Esophagus squamous epithelium (tissue), 4 donors: ENCODE results near the gene STARD13.

Experiments used
- POLR2A ChIP-seq, 4 donors: fragments of 450-650 bp; IDR thresholded peaks; one replicate each; pipeline ENCODE4 v1.6.1; 2017; ENCODE audit warnings: antibody characterized with exemption in 4 of 4, mild to moderate bottlenecking in 4 of 4, moderate library complexity in 3 of 4
- TF ChIP-seq, protein P1 (sequence below), 6 experiments: fragments of 450-650 bp in 4 of 6; fragments of 200-600 bp in 2 of 6; sonication (generic) in 2 of 6; IDR thresholded peaks; one replicate each; pipeline ENCODE4 v1.5.1; 2016 to 2019; ENCODE audit warnings: antibody characterized with exemption in 6 of 6, mild to moderate bottlenecking in 4 of 6, moderate library complexity in 4 of 6

- TF ChIP-seq, protein P1, sequence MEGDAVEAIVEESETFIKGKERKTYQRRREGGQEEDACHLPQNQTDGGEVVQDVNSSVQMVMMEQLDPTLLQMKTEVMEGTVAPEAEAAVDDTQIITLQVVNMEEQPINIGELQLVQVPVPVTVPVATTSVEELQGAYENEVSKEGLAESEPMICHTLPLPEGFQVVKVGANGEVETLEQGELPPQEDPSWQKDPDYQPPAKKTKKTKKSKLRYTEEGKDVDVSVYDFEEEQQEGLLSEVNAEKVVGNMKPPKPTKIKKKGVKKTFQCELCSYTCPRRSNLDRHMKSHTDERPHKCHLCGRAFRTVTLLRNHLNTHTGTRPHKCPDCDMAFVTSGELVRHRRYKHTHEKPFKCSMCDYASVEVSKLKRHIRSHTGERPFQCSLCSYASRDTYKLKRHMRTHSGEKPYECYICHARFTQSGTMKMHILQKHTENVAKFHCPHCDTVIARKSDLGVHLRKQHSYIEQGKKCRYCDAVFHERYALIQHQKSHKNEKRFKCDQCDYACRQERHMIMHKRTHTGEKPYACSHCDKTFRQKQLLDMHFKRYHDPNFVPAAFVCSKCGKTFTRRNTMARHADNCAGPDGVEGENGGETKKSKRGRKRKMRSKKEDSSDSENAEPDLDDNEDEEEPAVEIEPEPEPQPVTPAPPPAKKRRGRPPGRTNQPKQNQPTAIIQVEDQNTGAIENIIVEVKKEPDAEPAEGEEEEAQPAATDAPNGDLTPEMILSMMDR (IDR thresholded peaks at IDR 0.05) = no peak
- TF ChIP-seq POLR2A (IDR thresholded peaks at IDR 0.05) = no peak
These were observed 157.4 kb downstream of the STARD13 start for GRCh38 chr13:33128134-33128533.
